GM19467 (cell line): ENCODE measurements around the gene CA5A.
"Not testable (repeated sequence)": the region's sequence is repeated elsewhere in the genome, so short reads cannot be mapped to it uniquely, and the experiment has no call there.

Experiments
- ATAC-seq: cut with Tn5 transposase; IDR thresholded peaks from one replicate; pipeline ENCODE4 v1.9.1; 2021; ENCODE audit warnings: mild to moderate bottlenecking, moderate library complexity; ENCODE audit not compliant: unreplicated experiment

The CA5A gene

DNA sequence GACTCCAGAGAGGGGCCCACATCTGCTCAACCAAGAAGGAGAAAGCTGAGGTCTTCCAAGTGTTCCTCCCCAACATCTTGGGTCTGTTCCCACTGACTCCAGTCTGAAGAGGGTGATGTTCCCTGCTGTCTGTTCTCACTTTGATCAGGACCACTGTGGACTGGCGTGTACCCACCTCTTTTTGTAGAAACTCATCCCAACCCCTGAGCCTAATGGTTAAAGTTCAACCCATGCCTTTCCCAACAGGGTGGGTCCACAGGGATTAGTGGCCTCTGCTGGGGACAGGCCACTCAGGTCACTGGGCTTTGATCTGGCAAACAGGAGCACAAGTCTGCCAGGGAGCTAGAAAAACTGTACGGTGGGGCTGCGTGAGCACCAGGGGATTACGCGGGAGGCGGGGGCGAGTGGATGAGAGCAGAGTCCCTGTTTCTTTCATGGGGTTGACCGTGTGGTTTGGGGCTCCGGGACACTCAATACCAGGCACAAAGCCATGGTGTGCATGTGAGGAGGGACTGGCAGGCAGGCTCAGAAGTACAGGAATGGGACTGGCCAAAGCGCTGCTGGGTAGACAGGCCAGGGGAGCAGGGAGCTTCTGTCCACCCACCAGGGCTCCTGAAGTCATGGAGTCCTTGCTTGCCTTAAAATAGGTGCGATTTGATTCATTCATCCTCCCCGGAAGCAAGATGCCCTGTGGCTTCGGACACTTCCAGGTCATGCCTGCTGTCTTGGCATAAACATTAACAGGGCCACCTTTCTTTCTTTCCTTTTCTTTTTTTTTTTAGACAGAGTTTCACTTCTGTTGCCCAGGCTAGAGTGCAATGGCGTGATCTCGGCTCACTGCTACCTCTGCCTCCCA lies at the start of gene CA5A:
TSS of gene CA5A (minus strand) at position 155 of the 856 bp plus-strand sequence. CDS start at position 76, 79 bp downstream.
- no peak for ATAC-seq

DNA sequence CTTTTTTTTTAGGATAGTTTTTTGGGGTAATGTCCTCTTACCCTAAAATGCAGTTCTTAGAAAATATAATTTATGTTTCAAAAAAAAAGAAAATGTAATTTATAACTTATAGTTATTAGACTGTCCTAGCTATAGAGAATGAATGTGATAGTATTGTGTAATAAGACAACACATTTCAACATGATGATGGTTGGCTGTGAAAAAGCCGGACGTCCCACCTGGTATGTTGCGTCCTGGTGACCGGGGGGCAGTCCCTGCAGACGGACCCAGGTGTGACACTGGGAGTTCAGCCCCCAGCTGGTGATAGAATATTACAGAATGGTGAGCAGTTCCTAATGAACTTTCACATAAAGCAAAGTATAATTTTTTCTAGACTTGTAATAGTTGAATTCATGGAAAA lies 49.2 kb upstream of the CA5A start:
- not testable (repeated sequence) for ATAC-seq

DNA sequence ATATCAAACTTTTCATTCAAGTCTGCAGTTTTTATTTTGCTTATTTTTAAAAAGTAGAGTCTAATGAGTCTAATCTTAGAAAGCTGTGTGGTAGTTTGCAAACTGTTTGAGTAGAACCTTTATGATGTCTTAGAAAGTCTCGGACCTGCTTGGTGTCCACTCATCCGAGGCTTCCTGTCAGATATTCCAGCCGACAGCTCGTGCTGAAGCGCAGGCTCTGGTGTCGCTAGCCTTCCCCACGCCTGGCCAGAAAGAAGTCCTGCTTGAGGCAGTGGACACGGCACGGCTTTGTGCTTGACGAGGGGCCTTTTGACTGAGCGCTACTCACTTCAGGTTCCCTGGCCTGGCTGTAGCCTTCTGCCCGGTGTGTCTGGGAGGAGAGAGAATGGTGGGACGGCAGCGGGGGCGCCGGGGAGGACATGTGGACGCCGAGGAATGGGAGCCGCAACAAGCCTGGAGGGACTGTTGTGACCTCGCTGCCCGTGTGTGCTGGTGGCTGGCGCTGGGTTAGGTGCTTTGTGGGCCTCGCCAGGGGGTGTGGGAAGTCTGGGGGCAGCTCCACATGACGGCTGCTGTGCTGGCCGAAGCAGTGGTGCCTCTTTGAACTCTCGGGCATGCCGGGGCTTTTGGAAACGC lies 48.4 kb upstream of the CA5A start:
- ATAC-seq, result no peak

DNA sequence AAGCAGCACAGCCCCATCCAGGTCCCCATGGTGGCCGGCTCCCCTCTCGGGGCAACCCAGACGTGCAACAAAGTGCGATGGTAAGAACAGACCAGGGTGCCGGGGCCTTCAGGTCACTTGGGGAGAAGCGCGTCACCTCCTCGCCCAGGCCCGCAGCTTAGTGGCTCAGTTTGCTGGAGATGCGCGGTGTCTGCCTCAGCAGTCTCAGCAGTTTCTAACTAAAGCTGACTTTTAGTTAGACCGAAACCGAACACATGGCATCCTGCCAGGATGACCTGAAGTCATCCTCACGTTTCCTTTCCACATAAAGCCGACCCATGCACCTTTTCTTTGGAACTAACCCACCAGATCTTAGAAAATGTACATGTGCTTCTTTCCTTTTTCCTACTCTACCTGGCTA lies 47.9 kb upstream of the CA5A start:
- not testable (repeated sequence) for ATAC-seq

DNA sequence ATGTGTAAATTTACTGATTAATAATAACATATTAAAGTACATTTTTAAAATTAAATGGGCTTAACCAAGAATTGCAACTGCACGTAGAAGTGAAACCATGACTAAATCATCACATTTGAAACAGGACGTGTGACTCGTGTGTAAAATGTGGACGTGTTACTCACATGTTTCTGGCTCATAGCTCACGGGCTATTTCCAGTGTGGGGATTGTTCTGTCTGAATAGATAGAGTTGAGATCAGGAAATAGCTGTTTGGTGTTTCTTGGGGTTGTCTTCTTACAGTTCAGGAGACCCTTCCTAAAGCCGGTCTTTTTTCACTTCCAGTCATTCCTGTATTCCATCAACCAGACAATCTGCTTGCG lies 47.4 kb upstream of the CA5A start:
- not testable (repeated sequence) for ATAC-seq

DNA sequence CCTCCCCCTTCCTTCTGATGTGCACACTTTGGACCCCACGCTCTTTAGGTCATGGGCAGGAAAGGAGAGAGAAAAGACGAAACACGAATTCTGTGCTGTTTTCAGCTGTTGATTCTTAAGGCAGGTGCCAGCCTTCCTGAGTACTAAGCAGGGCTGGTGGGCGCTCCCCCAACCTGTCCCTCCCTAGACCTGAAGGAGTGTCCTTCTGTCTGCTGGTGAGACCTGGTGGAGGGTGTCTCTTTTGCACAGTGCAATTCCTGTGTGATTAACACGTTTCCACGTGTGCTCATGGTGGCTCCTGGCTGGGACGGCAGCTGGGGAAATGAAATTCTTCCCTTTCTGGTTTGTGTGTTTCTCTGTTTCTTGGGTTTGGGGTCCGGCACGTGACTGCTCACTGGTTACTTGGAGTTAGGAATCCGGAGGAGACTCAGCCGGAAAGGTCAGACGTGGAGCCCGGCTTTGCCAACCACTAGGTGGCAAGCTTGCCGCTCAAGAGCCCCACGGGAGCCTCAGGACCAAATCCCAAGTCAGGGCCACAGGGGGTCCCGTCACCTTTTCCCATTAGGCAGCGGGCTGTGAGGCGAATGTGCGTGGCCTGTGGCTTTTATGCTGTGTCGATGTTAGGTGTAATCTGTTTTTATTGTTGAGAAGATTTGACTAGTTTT lies 46.9 kb upstream of the CA5A start:
- ATAC-seq, result not testable (repeated sequence)

DNA sequence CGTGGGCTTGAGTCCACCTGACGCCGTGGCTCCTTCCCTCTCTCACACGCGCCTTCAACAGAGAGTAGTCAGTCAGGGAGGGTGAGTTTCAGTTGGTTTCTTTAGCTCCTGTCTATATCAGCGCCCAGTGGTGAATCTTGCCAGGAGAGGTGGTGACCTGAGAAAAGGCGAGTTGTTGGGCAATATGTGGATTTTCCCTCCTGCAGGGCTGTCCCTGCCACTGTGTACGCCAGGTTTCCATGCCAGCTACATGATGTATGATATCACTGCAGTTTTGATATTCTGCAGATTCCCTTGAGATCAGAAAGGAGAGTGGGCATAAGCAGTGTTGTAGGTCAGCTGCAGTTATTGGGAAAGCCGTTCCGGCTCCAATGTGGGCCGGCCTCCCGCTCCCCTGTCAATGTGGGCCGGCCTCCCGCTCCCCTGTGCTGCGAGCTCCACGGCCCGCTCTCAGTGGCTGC lies 46.3 kb upstream of the CA5A start:
- no peak for ATAC-seq

DNA sequence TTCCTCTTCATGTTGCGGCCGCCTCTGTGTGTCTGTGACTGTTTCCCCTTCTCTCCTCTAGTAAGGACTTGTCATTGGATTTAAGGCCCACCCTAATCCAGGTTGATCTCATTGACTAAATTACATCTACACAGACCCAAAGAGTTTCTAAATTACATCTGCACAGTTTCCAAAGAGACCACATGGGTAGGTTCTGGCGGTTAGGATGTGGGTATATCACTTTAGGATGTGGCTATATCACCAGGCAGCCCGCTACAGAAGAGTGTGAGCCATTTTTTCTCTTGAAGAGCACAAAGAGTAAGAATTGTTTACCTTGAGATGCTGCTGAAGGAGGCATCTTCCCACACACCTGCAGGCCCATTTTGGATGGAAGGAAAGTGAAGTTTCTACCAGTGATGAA lies 45.0 kb upstream of the CA5A start:
- not testable (repeated sequence) for ATAC-seq

DNA sequence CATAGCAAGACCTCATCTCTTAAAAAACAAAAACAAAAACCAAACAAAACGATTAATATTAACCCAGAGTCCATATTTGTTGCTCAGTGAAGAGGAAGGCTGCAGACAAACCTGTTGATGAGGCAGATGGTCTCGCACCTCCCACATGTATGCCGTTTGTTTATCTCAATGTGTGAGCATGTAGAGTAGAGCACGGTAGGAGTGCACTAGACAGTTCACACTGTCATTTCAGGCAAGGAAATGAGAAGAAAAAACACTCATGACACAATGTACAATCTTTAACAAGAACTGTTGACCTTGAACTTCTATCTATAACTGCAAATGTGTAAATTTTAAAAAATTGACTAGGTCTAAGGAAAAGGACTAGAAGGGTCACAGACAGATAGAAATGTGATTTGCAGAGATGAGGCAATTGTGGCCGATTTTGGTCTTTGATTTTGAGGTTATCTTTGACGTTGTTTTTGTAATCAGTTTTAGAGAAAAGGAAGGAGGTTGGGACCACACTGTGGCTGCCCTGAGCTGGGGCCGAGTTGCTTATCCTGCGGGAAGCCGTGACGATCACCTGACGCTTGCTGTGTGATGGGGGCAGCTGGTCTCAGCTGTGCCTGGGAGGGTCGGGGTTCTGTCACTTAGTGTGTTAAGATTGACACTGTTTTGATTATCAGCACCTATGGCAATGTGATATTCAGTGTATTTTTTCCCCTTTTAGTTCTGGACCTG lies 43.7 kb upstream of the CA5A start:
- not testable (repeated sequence) for ATAC-seq

DNA sequence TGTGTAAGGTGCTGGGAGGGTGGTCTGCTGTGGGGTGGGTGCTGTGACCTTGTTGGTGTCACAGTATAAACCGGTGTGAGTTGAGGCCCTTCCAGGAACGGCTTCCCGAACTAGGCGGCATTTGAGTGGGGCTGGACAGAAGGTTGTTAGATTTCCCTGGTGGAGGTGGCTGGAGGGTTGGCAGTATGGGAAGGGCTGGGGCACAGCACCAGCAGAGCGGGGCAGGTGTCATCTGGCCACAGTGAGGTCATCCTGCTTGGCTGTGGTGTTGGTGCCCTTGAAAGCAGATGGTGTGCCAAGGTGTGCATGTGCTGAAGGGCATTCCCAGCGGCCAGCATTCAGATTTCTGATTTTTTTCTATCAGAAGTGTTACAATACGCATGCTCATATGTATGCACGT lies 43.0 kb upstream of the CA5A start:
- ATAC-seq, result no peak

DNA sequence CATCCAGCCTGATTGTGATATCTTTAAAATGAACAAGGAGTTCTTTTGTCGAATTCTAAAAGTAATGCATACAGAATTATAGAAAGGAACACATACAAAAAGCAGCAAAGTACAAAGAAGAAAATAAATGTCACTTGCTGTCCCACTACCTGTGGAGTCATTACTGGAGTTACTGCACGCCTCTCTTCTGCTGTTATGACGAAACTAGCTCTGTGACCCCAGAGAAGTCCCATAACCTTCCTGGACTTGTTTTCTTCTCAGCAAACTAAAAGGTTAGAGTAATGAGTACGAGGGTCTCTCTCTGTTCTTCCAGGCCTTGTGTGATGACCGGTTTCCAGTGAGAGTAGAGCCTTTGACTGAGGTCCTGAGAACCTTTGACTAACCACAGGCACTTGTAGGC lies 41.8 kb upstream of the CA5A start:
- ATAC-seq, result no peak

DNA sequence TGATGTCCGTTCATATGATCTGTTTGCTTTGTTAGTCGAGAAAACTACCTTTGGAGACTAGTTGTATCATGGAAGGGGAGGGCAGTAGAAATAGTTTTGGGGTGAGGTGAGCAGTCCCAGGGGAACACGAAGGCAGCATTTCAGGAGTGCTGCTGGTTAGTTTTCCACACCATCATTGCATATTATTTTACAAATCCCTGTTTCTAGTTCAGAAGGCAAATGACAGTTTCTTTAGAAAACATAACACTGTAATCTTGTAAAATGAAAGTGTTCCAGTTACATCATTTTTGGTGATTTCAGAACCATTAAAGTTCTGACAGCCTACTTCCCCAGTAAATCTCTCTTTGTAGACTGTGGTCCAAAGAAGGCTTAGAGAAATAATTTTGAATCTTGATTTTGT lies 40.3 kb upstream of the CA5A start:
- ATAC-seq, result no peak

DNA sequence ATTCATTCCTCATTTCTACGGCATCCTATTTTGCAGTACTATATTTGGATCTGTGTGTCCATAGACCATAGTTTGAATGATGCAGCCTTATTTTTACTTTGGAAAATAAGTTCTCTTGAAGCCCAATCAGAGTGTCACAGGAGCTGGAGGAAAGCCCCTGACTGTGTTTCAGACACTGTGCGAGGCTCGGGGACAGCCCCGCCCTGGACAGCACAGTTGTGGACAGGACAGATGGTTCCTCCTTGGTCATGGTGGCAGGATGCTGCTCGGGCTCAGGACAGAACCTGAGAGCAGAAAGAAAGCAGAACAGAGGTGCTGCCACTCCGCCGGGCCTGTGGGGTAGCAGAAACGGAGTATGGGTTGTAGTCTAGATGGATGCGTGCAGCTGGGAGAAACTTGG lies 37.8 kb upstream of the CA5A start:
- no peak for ATAC-seq

DNA sequence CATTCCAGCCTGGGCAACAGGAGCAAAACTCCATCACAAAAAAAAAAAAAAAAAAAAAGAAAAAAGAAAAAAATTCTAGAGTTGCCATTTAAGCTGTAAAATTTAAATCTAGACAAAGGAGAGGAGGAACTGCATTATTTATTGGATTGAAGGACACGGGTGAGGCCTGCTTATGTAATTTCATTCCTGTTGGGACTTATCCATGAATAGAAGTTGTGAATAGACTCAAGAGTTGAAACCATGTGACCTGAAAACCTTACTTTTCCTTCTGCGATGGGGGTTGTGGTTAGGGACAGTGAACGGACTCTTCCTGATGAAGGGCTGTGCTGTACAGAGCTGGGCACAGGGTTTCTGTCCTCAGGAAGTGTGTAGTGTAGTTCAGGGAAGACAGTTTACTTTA lies 37.4 kb upstream of the CA5A start:
- no peak for ATAC-seq

DNA sequence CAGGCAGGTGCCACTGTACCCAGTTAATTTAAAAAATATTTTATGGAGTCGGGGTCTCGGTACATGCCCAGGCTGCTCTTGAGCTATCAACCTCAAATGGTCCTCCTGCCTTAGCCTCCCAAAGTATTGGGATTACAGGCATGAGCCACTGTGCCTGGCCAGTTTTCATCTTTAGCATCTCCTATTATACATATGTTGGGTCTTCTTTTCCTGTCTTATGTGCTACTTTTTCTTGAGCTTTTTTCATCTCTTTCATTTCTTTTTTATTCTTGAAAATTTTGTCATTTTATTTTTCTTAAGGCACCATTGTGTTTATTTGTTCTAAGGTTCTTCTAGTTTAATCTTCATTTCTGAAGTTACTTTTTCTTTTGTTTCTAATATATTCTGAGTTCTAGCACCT lies 35.6 kb upstream of the CA5A start:
- no peak for ATAC-seq

DNA sequence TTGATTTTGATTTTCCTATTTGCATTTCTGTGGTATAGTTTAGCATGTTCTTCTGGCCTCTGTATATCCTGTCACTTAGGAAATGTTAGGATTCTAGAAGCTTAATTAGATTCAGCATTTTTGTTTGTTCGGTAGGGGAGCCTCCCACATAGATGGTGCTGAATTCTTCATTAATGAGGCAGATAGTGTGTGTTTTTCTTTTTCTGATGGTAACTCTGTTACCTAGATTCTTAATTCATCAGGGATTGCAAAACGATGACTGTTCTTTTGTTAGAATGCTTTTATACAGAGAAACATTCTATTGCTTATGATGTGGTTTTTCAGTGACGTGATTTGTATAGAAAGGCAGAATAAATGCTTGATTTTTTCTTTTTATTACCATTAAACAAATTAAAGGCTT lies 33.9 kb upstream of the CA5A start:
- no peak for ATAC-seq

DNA sequence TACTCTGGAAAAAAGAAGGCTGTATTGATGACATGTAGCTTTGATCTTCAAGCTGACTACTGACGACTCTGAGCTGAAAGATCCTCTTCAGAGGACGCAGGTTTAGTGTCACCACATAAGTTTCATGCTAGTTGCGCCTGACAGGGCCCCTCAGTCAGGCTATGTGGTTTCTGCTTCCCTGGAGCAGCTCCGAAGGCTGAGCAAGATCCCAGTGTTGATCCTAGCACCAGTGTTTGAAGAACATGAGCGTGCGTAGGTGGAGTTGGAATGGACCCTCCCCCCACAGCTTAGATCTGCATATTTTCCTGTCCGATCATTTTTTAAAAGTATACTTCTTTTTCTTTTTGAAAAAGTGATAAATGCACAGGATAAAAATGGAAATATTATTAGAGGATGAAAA lies 32.2 kb upstream of the CA5A start:
- ATAC-seq, result no peak

DNA sequence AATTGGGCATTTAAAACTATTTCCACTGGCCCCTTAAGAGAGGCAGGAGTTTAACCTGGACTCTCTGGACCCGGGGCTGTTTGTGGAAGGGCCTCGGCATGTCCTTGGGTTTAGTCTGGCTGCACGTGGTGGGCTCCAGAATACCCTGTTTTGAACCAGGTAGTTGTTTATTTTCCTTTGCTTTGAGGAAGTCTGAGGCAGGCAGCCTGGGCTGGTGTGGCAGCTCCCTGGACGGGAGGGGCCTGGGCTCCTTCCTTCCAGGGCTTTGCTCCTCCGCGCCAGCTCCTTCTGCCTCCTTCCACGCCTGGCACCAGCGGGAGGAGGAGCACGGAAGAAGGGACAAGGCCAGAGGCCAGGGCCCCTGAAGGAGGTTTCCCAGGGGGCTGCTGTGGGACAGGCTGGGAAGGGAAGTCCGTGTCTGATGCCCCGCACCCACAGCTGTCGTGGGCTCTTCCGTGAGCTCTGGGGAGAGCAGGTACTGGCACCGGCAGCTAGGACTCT lies 30.4 kb upstream of the CA5A start:
- ATAC-seq, result no peak

DNA sequence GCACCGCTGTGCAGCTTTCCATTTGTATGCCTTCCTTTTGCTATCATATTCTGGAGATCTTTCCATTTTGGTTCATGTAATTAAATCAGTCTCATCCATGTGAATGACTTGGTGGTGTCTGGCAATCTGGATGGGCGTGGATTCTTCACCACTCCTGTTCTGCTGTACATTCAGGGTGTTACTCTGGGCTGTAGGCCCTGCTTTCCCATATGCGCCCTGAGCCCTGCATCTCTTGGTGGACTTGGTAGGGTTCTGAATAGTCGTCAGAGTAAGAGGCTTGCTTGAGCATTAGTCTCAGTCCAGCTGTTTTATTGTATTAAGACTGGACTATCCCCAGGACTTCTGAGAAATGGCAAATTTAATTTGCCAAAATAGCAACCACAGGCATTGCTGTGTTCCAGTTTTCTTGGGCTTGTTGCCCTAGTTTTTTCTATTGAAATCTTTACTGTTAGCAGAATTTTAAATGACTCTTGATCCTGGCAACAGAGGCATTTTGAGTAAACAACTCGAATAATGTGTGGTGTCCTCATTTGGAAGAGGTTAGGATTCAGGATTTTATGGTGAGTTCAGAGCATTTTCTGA lies 29.8 kb upstream of the CA5A start:
- ATAC-seq, result no peak

DNA sequence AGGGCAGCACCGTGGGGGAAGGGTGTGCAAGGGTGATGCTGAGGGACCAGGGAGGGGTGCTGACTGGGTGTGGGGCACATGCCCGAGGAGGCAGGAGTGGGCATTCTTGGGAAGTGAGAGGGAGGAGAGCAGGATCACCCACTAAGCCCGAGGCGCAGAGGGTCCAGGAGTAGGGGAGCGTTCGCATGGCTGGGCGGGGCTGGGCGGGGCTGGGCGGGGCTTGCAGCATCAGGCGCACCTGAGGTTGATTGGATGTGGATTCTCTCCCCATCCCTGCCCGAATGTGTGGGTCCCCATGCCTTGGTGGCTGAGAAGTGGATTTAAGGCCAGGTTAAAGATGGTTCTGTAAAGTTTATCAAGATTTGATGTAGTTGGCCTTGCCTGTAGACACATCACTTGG lies 29.1 kb upstream of the CA5A start:
- ATAC-seq, result no peak
